Thyroid gland (tissue), 4 donors: ENCODE data around the gene CLEC4E. TPM values are rescaled to one million over a fixed set of nuclear protein-coding genes. Genes with fewer than 3 reads are reported as not detected.
"Not testable (repeated sequence)": the region's sequence is repeated elsewhere in the genome, so short reads cannot be mapped to it uniquely, and the experiment has no call there.

Experiments
- DNase-seq, 2 donors: peaks; one replicate each; pipeline ENCODE4 v3.0.0-alpha.2; 2019
- H3K27ac ChIP-seq, 3 donors: fragments of 200-600 bp; sonication (generic); 1 replicate in 2 of 3; 2 replicates in 1 of 3; pipeline ENCODE4 v1.5.1; 2016 to 2019; ENCODE audit warnings: mild to moderate bottlenecking in 1 of 3, moderate library complexity in 1 of 3
- H3K27me3 ChIP-seq: fragments of 200-600 bp; sonication (generic); one replicate; pipeline ENCODE4 v1.5.1; 2019
- H3K36me3 ChIP-seq, 2 donors: fragments of 200-600 bp; sonication (generic); one replicate each; pipeline ENCODE4 v1.5.1; 2016 to 2019
- H3K4me1 ChIP-seq, 2 donors: fragments of 200-600 bp; sonication (generic); one replicate each; pipeline ENCODE4 v1.5.1; 2017 to 2019
- H3K4me3 ChIP-seq, 3 donors: fragments of 200-600 bp; sonication (generic); replicated peaks in 1 of 3; 1 replicate in 2 of 3; 2 replicates in 1 of 3; pipeline ENCODE4 v1.5.1; 2016; ENCODE audit warnings: mild to moderate bottlenecking in 1 of 3
- H3K9me3 ChIP-seq: fragments of 200-600 bp; sonication (generic); one replicate; pipeline ENCODE4 v1.5.1; 2017
- POLR2A ChIP-seq, 2 donors: fragments of 450-650 bp; IDR thresholded peaks; one replicate each; pipeline ENCODE4 v1.6.1; 2017; ENCODE audit warnings: antibody characterized with exemption in 2 of 2, mild to moderate bottlenecking in 2 of 2, moderate library complexity in 1 of 2
- WGBS, 2 donors: methylation state at CpG; one replicate each; pipeline ENCODE4 v1.1.5; 2017; 5-methylcytosine and 5-hydroxymethylcytosine counted together
- intact Hi-C: fragments of 100-400 bp; cut with DNase I; formaldehyde crosslinking; loops from one replicate; pipeline ENCODE4 v1.15.1; 2023
- total RNA-seq, 4 donors: library from RNA; depleted of rRNA; stranded (reverse); fragments of >200 nt; gene quantifications; one replicate each; pipeline ENCODE4 v1.2.3, GENCODE V29; 2016
- TF ChIP-seq, protein P1 (sequence below), 6 experiments: fragments of 200-600 bp in 3 of 6; fragments of 450-650 bp in 3 of 6; sonication (generic) in 3 of 6; IDR thresholded peaks; one replicate each; pipeline ENCODE4 v1.5.1; 2016 to 2019; ENCODE audit warnings: antibody characterized with exemption in 6 of 6, mild to moderate bottlenecking in 2 of 6, inconsistent platforms in 1 of 6, moderate library complexity in 1 of 6

The CLEC4E gene
- total RNA-seq, 4 donors from 2014 or later = 1.7 to 10.5 (median 4.5) TPM

DNA sequence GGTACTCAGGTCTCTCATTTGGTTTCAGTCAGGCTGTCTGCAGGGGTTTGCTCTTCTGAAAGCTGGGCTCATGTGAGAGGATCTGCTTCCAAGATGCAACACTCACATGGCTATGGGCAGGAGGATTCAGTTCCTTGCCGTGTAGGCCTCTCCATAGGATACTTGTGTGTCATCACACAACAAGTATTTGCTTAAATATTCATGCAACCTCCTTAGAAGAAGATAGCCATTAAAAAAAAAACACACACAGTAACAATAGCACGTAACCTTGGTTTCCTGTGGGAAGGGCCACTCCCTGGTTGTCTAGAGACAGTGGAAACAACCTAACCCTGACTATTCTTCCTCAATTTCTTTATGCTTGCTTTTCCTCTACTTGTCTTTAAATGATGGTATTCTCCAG is 31.8 kb upstream of the CLEC4E start:
- no peak for DNase-seq
- WGBS, 2 donors = 47 to 64% methylated on average over 2 of the region's 2 CpGs
- intact Hi-C loops = no loop called here
- H3K27me3 ChIP-seq = no peaks in the 10 kb centered on the region
- H3K4me1 ChIP-seq = no peaks in the 10 kb centered on the region
- no peak for TF ChIP-seq POLR2A (IDR thresholded peaks at IDR 0.05)
- TF ChIP-seq, protein P1, sequence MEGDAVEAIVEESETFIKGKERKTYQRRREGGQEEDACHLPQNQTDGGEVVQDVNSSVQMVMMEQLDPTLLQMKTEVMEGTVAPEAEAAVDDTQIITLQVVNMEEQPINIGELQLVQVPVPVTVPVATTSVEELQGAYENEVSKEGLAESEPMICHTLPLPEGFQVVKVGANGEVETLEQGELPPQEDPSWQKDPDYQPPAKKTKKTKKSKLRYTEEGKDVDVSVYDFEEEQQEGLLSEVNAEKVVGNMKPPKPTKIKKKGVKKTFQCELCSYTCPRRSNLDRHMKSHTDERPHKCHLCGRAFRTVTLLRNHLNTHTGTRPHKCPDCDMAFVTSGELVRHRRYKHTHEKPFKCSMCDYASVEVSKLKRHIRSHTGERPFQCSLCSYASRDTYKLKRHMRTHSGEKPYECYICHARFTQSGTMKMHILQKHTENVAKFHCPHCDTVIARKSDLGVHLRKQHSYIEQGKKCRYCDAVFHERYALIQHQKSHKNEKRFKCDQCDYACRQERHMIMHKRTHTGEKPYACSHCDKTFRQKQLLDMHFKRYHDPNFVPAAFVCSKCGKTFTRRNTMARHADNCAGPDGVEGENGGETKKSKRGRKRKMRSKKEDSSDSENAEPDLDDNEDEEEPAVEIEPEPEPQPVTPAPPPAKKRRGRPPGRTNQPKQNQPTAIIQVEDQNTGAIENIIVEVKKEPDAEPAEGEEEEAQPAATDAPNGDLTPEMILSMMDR (IDR thresholded peaks at IDR 0.05) = no peak
- H3K27ac ChIP-seq = no peak overlapping the region
- no peaks in the 10 kb centered on the region for H3K9me3 ChIP-seq
- H3K4me3 ChIP-seq = no peak overlapping the region
- H3K36me3 ChIP-seq = no peaks in the 10 kb centered on the region

DNA sequence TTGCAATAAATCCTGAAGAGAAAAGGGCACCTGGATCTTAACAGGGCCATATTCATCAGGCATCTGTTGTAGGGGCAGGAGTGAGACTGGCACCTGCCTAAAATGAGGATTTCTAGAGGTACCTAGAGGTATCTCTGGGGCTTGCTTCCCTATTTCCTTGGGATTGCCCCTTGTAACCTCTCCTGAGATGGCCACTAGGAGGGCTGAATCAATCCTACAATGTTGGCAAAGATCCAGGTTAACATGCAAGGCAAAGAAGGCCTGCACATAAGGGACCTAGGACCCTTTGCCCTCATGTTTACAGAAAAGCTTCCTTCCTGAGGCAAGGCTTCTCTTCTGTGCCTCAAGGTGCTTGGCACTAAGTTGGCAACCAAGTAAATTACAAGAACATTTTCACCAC is 25.8 kb upstream of the CLEC4E start:
- Histone ChIP-seq H3K36me3 (no peaks in the 10 kb centered on the region), H3K27ac (no peak overlapping the region), H3K4me1 (no peaks in the 10 kb centered on the region), H3K9me3 (no peaks in the 10 kb centered on the region), H3K27me3 (no peaks in the 10 kb centered on the region), H3K4me3 (no peak overlapping the region)
- no peak for DNase-seq
- intact Hi-C loops = no loop called here
- no peak for TF ChIP-seq POLR2A (IDR thresholded peaks at IDR 0.05)
- TF ChIP-seq, protein P1 (IDR thresholded peaks at IDR 0.05) = no peak

DNA sequence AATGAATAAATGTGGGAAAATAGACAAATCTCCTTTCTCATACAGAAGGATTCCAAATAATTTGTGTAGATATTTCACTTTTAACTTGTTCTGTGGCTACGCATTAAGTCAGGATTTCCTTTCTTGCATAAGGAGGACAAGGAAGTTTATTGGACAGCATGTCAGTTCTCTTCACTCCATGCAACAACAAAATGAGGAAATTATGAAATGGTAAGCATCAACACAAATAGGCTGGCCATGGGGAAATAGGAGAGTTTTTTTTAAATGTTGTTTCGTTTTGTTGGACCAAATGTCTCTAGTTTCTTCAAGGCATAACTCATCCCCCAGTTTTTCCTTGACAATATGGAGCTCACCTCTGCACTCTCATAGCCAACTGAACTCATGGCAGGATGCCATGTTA is 25.3 kb upstream of the CLEC4E start:
- 78 to 82% methylated on average over 2 of the region's 2 CpGs for WGBS, 2 donors
- H3K27ac ChIP-seq, H3K9me3 ChIP-seq, H3K4me1 ChIP-seq, H3K4me3 ChIP-seq, H3K36me3 ChIP-seq, H3K27me3 ChIP-seq, intact Hi-C loops, DNase-seq: not testable (repeated sequence)

DNA sequence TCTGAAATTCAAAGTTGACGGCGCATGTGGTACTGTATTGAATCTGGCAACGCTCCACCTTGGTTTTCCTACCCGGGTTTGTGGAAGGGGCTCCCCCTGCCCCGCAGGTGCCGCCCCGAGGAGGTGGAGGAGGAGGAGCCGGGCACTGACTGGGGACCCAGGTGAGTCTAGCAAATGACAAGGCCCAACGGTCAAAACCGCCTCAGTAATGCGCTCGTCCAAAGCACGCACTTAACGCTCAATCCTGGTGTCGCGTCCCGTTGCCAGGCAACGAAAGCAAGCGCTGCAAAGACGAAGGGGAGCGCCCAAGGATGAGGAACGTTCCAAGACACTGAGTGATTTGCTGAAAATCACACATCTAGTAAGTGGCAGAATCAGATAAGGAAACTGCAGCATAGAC is 24.0 kb upstream of the CLEC4E start:
- 59 to 63% methylated on average over 21 to 22 of the region's 22 CpGs for WGBS, 2 donors
- H3K27ac ChIP-seq = no peak overlapping the region
- no peaks in the 10 kb centered on the region for H3K9me3 ChIP-seq
- no peak overlapping the region for H3K4me3 ChIP-seq
- no peak for DNase-seq
- no peak for TF ChIP-seq POLR2A (IDR thresholded peaks at IDR 0.05)
- TF ChIP-seq, protein P1 (IDR thresholded peaks at IDR 0.05) = no peak
- H3K4me1 ChIP-seq = no peaks in the 10 kb centered on the region
- H3K36me3 ChIP-seq = no peaks in the 10 kb centered on the region
- H3K27me3 ChIP-seq = no peaks in the 10 kb centered on the region
- intact Hi-C loops = no loop called here

DNA sequence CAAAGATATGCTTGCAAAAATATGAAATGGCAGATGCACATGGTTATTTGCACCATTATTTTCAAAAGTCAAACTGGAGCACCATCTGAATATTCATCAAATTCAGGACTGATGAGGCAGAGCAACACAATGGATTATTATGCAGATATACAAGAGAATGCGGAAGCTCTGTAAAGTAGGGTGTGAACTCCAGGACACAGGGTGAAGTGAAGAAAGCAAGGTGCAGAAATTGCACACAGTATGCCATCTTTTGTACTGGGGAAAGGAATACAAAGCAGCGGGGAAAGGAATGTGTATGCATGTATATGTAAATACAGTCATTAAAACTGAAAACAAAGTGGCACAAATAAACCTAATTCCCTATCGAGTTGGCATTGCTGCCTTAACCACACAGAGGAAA is 22.7 kb upstream of the CLEC4E start:
- Histone ChIP-seq H3K4me1 (no peaks in the 10 kb centered on the region), H3K4me3 (no peak overlapping the region), H3K9me3 (no peaks in the 10 kb centered on the region), H3K36me3 (no peaks in the 10 kb centered on the region), H3K27me3 (no peaks in the 10 kb centered on the region), H3K27ac (no peak overlapping the region)
- intact Hi-C loops = no loop called here
- 66 to 70% methylated on average over 3 of the region's 3 CpGs for WGBS, 2 donors
- DNase-seq = no peak
- TF ChIP-seq, protein P1 (IDR thresholded peaks at IDR 0.05) = no peak
- no peak for TF ChIP-seq POLR2A (IDR thresholded peaks at IDR 0.05)

DNA sequence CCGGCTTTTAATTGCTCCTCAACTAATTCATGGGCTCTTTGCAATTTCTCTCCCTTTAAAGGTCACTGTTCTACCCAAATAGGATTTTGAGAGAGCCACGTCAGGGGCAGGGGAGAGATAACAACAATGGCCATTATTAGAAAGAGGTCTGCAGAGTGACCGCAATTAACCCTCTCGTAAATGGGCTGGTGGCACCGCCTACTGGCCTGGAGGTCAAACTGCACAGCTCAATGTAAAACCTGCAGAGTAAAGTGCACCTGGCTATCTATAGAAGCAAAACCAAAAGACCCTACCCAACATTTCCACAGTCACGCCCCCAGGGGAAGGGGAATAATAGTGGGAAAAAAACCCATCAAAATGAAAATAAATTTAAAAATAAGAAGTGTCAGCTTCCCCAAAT is 21.6 kb upstream of the CLEC4E start:
- Histone ChIP-seq H3K4me1 (no peaks in the 10 kb centered on the region), H3K9me3 (no peaks in the 10 kb centered on the region), H3K27ac (no peak overlapping the region), H3K27me3 (no peaks in the 10 kb centered on the region), H3K36me3 (no peaks in the 10 kb centered on the region), H3K4me3 (no peak overlapping the region)
- no peak for DNase-seq
- WGBS, 2 donors = 93 to 95% methylated on average over 6 of the region's 6 CpGs
- intact Hi-C loops = no loop called here
- no peak for TF ChIP-seq POLR2A (IDR thresholded peaks at IDR 0.05)
- TF ChIP-seq, protein P1 (IDR thresholded peaks at IDR 0.05) = no peak
